Gastrocnemius medialis (tissue), 4 donors: ENCODE data around the gene LMNTD2. TPM values are rescaled to one million over a fixed set of nuclear protein-coding genes. Genes with fewer than 3 reads are reported as not detected.

Source experiments
- ATAC-seq, 2 donors: fragments of 150-250 bp; one replicate each; pipeline ENCODE4 v1.9.1; 2016
- DNase-seq, 2 donors: peaks; one replicate each; pipeline ENCODE4 v3.0.0-alpha.2; 2019
- H3K27ac ChIP-seq, 4 donors: fragments of 200-600 bp; sonication (generic); 1 replicate in 1 of 4; 2 replicates in 3 of 4; pipeline ENCODE4 v1.5.1; 2016 to 2018; ENCODE audit warnings: mild to moderate bottlenecking in 2 of 4, moderate library complexity in 1 of 4
- H3K27me3 ChIP-seq, 3 donors: fragments of 200-600 bp; sonication (generic) in 2 of 3; 1 replicate in 1 of 3; 2 replicates in 2 of 3; pipeline versions ENCODE4 v1.5.1 to v1.6.0; 2016 to 2019; ENCODE audit warnings: mild to moderate bottlenecking in 1 of 3, moderate library complexity in 1 of 3
- H3K36me3 ChIP-seq, 2 donors: fragments of 200-600 bp; sonication (generic) in 1 of 2; one replicate each; pipeline ENCODE4 v1.5.1; 2017 to 2018
- H3K4me1 ChIP-seq, 2 donors: fragments of 200-600 bp; sonication (generic) in 1 of 2; one replicate each; pipeline ENCODE4 v1.5.1; 2016 to 2017; ENCODE audit warnings: mild to moderate bottlenecking in 2 of 2
- H3K4me3 ChIP-seq, 4 donors: fragments of 200-600 bp; sonication (generic) in 3 of 4; 1 replicate in 1 of 4; 2 replicates in 3 of 4; pipeline ENCODE4 v1.5.1; 2016 to 2019; ENCODE audit warnings: mild to moderate bottlenecking in 2 of 4
- H3K9me3 ChIP-seq, 3 donors: fragments of 200-600 bp; sonication (generic) in 2 of 3; 1 replicate in 1 of 3; 2 replicates in 2 of 3; pipeline ENCODE4 v1.5.1; 2016 to 2019
- CTCF ChIP-seq, 5 experiments: fragments of 450-650 bp in 3 of 5; fragments of 200-600 bp in 2 of 5; sonication (generic) in 2 of 5; IDR thresholded peaks in 4 of 5; conservative IDR thresholded peaks in 1 of 5; 1 replicate in 4 of 5; 2 replicates in 1 of 5; pipeline ENCODE4 v1.5.1; 2016 to 2019; ENCODE audit warnings: antibody characterized with exemption in 5 of 5, mild to moderate bottlenecking in 3 of 5, moderate library complexity in 3 of 5
- POLR2A ChIP-seq, 2 donors: fragments of 450-650 bp; IDR thresholded peaks; one replicate each; pipeline ENCODE4 v1.6.1; 2017; ENCODE audit warnings: antibody characterized with exemption in 2 of 2, mild to moderate bottlenecking in 2 of 2, moderate library complexity in 2 of 2
- in situ Hi-C, 4 donors: fragments of 200-750 bp; cut with MboI; loops; one replicate each; pipeline versions ENCODE4 v1.15.0 to v1.8.0; 2017; ENCODE audit warnings: low sequenced_read_pairs in 4 of 4
- intact Hi-C: fragments of 100-400 bp; cut with DNase I; formaldehyde crosslinking; loops from one replicate; pipeline ENCODE4 v1.15.1; 2023; ENCODE audit warnings: low total_unique reads
- total RNA-seq, 4 donors: library from RNA; depleted of rRNA; stranded (reverse); fragments of >200 nt; gene quantifications; one replicate each; pipeline versions ENCODE4 v1.1.0 to v1.2.3, GENCODE V29; 2016

LMNTD2 gene
- total RNA-seq, 4 donors from 2014 or later: 0.13 to 1.5 TPM; not detected in 2

DNA sequence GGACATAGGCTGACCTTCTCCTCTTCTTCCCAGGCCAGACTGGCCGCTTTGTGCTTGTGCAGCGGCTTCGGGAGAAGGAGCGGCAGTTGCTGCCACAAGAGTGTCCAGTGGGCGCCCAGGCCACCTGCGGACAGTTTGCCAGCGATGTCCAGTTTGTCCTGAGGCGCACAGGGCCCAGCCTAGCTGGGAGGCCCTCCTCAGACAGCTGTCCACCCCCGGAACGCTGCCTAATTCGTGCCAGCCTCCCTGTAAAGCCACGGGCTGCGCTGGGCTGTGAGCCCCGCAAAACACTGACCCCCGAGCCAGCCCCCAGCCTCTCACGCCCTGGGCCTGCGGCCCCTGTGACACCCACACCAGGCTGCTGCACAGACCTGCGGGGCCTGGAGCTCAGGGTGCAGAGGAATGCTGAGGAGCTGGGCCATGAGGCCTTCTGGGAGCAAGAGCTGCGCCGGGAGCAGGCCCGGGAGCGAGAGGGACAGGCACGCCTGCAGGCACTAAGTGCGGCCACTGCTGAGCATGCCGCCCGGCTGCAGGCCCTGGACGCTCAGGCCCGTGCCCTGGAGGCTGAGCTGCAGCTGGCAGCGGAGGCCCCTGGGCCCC, 1.6 kb upstream of the LMNTD2 start:
- H3K4me1 ChIP-seq: peaks cover 5 to 10% of the 10 kb centered on the region in 2 donors
- no peak for DNase-seq
- H3K4me3 ChIP-seq: no peak overlapping the region
- no peak for TF ChIP-seq POLR2A (IDR thresholded peaks at IDR 0.05)
- TF ChIP-seq CTCF (IDR thresholded peaks at IDR 0.05 in 4 of 5, conservative IDR thresholded peaks at IDR 0.05 in 1 of 5): no peak
- intact Hi-C loops (no loop called here), in situ Hi-C loops (loop anchor here (25.0 kb wide), 2 partner anchors 150 to 175 kb away; partner anchors contain the start of genes EPS8L2 (in 3 of the 4) and TALDO1 (in 1 of the 4))
- no peaks in the 10 kb centered on the region for H3K9me3 ChIP-seq
- no peak overlapping the region for H3K27ac ChIP-seq
- ATAC-seq: no peak
- H3K27me3 ChIP-seq: peaks cover 9 to 14% (median 11%) of the 10 kb centered on the region in 3 donors
- H3K36me3 ChIP-seq: no peaks in the 10 kb centered on the region

DNA sequence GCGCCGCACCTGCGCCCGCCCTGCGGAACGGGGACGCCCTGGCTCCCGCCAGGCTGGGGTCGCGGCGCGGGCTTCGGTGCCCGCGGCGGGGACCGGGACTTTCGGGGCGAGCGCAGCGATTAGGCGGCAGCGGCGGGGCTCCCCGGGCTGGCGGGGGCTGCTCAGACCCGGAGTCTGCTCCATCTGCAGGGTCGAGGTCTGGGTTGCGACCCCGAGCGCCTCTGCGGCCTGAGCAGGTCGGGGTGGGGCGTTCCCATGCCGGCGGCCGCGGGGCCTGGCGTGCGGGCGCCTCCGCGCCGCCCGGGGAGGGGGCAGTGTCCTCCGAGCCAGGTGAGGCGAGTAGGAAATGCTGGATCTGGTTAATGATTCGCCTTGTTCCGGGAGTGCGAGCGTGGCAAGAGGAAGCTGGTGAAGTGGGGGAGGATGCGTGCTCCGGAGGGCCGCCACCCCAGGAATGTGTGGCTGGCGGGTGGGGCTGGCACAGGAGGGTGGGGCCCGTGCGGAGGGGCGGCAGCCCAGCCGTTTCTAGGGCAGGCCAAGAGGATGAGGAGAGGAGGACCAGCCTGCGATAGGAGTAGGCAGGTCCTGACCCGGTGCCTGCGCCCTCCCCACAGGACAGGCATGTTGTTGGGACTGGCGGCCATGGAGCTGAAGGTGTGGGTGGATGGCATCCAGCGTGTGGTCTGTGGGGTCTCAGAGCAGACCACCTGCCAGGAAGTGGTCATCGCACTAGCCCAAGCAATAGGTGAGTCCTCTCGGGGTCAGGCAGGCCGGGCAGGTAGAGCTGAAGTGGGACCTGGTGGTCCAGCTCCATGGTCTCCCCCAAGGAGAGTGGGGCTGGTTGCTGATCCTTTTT, 838 bp upstream of the LMNTD2 start:
- no peak for TF ChIP-seq POLR2A (IDR thresholded peaks at IDR 0.05)
- no peak for TF ChIP-seq CTCF (IDR thresholded peaks at IDR 0.05 in 4 of 5, conservative IDR thresholded peaks at IDR 0.05 in 1 of 5)
- DNase-seq (no peak), ATAC-seq (peak; percentile 56 to 62)
- in situ Hi-C loops (loop anchor here (25.0 kb wide), 2 partner anchors 151 to 176 kb away; partner anchors contain the start of genes EPS8L2 (in 3 of the 4) and TALDO1 (in 1 of the 4)), intact Hi-C loops (no loop called here)
- H3K4me3 ChIP-seq: peak overlapping the region; percentile 40 to 92 (median 73)
- no peaks in the 10 kb centered on the region for H3K9me3 ChIP-seq
- peaks cover 17 to 22% (median 19%) of the 10 kb centered on the region in 3 donors for H3K27me3 ChIP-seq
- peaks cover 5 to 10% of the 10 kb centered on the region in 2 donors for H3K4me1 ChIP-seq
- H3K36me3 ChIP-seq: no peaks in the 10 kb centered on the region
- H3K27ac ChIP-seq: peak overlapping the region in 1 of 4 donors; percentile 31

DNA sequence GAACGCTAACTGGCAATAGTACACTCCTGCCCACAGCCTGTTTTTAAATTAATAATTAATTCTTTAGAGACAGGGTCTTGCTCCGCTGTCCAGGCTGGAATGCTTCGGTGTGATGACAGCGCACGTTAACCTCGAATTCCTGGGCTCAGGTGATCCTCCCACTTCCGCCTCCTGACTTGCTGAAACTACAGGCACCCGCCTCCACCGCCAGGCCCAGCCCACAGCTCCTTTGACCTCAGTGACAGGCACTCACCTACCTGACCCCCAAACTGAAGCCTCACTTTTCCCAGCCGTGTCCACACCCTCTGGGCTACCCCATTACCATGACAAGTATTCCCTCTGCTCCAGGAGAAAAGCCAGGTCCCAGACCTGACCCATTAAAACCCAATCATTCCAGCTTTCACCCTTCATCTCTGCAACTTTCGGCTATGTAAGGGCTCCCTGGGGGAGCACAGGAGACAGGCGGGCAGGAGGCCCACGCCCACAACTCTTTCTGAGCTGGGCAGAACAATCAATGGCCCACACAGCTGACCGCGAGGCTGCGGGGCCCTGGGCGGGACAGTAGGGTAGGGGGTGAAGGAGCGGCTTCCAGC, 730 bp downstream of the LMNTD2 start:
- DNase-seq: no peak
- H3K9me3 ChIP-seq: no peaks in the 10 kb centered on the region
- H3K36me3 ChIP-seq: no peaks in the 10 kb centered on the region
- H3K4me1 ChIP-seq: peaks cover 9 to 14% of the 10 kb centered on the region in 2 donors
- no peak for ATAC-seq
- peaks cover 30 to 32% (median 32%) of the 10 kb centered on the region in 3 donors for H3K27me3 ChIP-seq
- intact Hi-C loops: loop anchor here (1.0 kb wide), 2 partner anchors 8 to 42 kb away; no protein-coding TSS in a partner anchor
- TF ChIP-seq POLR2A (IDR thresholded peaks at IDR 0.05): no peak
- no peak for TF ChIP-seq CTCF (IDR thresholded peaks at IDR 0.05 in 4 of 5, conservative IDR thresholded peaks at IDR 0.05 in 1 of 5)
- H3K27ac ChIP-seq: no peak overlapping the region
- H3K4me3 ChIP-seq: peak overlapping the region; percentile 66 to 92 (median 75)
- in situ Hi-C loops: loop anchor here (25.0 kb wide), 2 partner anchors 152 to 177 kb away; partner anchors contain the start of genes EPS8L2 (in 3 of the 4) and TALDO1 (in 1 of the 4)

GRCh38 chr11:559020-559620, 1.4 kb downstream of the LMNTD2 start:
- intact Hi-C loops: no loop called here

More at GRCh38 chr11:559020-559620, 1.4 kb downstream of the LMNTD2 start:
- Histone ChIP-seq H3K36me3 (no peaks in the 10 kb centered on the region), H3K27me3 (peaks cover 35 to 39% (median 37%) of the 10 kb centered on the region in 3 donors), H3K4me1 (peaks cover 14 to 18% of the 10 kb centered on the region in 2 donors), H3K4me3 (no peak overlapping the region), H3K9me3 (no peaks in the 10 kb centered on the region), H3K27ac (no peak overlapping the region)
- in situ Hi-C loops: loop anchor here (25.0 kb wide), 2 partner anchors 153 to 178 kb away; partner anchors contain the start of genes EPS8L2 (in 3 of the 4) and TALDO1 (in 1 of the 4)
- DNase-seq: no peak
- no peak for TF ChIP-seq CTCF (IDR thresholded peaks at IDR 0.05 in 4 of 5, conservative IDR thresholded peaks at IDR 0.05 in 1 of 5)
- TF ChIP-seq POLR2A (IDR thresholded peaks at IDR 0.05): no peak
- ATAC-seq: no peak
